Trophoblast cell (in vitro differentiated cells and primary cell): ENCODE measurements around the gene GDE1.

ENCODE experiments used
- DNase-seq, 2 donors: peaks; one replicate each; pipeline ENCODE4 v3.0.0-alpha.2; 2016
- H2AFZ ChIP-seq: 2 replicates; pipeline ENCODE4 v1.6.1; 2013; ENCODE audit warnings: low read length, moderate library complexity, mild to moderate bottlenecking; ENCODE audit not compliant: insufficient read depth, poor library complexity
- H2AK5ac ChIP-seq: 2 replicates; pipeline ENCODE4 v1.6.1; 2013; ENCODE audit warnings: mild to moderate bottlenecking, low read length
- H2BK120ac ChIP-seq: 2 replicates; pipeline ENCODE4 v1.6.1; 2013; ENCODE audit warnings: low read length, mild to moderate bottlenecking, moderate library complexity; ENCODE audit not compliant: insufficient read depth, poor library complexity
- H2BK12ac ChIP-seq: 2 replicates; pipeline ENCODE4 v1.6.1; 2013; ENCODE audit warnings: mild to moderate bottlenecking, low read length, moderate library complexity
- H2BK5ac ChIP-seq: 2 replicates; pipeline ENCODE4 v1.6.1; 2013; ENCODE audit warnings: low read length, low read depth, moderate library complexity, mild to moderate bottlenecking; ENCODE audit not compliant: poor library complexity
- H3K14ac ChIP-seq: 2 replicates; pipeline ENCODE4 v1.6.1; 2013; ENCODE audit warnings: mild to moderate bottlenecking, low read length
- H3K18ac ChIP-seq: 2 replicates; pipeline ENCODE4 v1.6.1; 2013; ENCODE audit warnings: mild to moderate bottlenecking, low read length
- H3K23ac ChIP-seq: 2 replicates; pipeline ENCODE4 v1.6.1; 2013; ENCODE audit warnings: low read length
- H3K27ac ChIP-seq: 2 replicates; pipeline ENCODE4 v1.5.1; 2013; ENCODE audit warnings: low read depth, mild to moderate bottlenecking, inconsistent platforms, low read length, moderate library complexity
- H3K27me3 ChIP-seq: 2 replicates; pipeline ENCODE4 v1.6.1; 2013; ENCODE audit warnings: inconsistent platforms, mild to moderate bottlenecking, low read length, moderate library complexity; ENCODE audit not compliant: insufficient read depth
- H3K36me3 ChIP-seq, 2 experiments: 1 replicate in 1 of 2; 2 replicates in 1 of 2; pipeline ENCODE4 v1.6.1; 2013; ENCODE audit warnings: low read length in 2 of 2, mild to moderate bottlenecking in 2 of 2, moderate library complexity in 1 of 2; ENCODE audit not compliant: insufficient read depth in 2 of 2, control insufficient read depth in 1 of 2
- H3K4ac ChIP-seq: 2 replicates; pipeline ENCODE4 v1.6.1; 2013; ENCODE audit warnings: low read depth, mild to moderate bottlenecking, low read length, moderate library complexity
- H3K4me1 ChIP-seq, 2 experiments: 1 replicate in 1 of 2; 2 replicates in 1 of 2; pipeline ENCODE4 v1.6.1; 2013; ENCODE audit warnings: low read length in 2 of 2, mild to moderate bottlenecking in 2 of 2, moderate library complexity in 1 of 2; ENCODE audit not compliant: insufficient read depth in 2 of 2, control insufficient read depth in 1 of 2
- H3K4me2 ChIP-seq: 2 replicates; pipeline ENCODE4 v1.6.1; 2013; ENCODE audit warnings: inconsistent platforms, mild to moderate bottlenecking, low read length, moderate library complexity
- H3K4me3 ChIP-seq: 2 replicates; pipeline ENCODE4 v1.5.1; 2013; ENCODE audit warnings: mild to moderate bottlenecking, low read depth, low read length, inconsistent platforms
- H3K79me1 ChIP-seq: one replicate; pipeline ENCODE4 v1.6.1; 2013; ENCODE audit warnings: low read length
- H3K79me2 ChIP-seq: 2 replicates; pipeline ENCODE4 v1.6.1; 2013; ENCODE audit warnings: low read length, mild to moderate bottlenecking; ENCODE audit not compliant: control insufficient read depth, insufficient read depth, poor library complexity
- H3K9ac ChIP-seq: 2 replicates; pipeline ENCODE4 v1.6.1; 2013; ENCODE audit warnings: mild to moderate bottlenecking, low read length
- H3K9me3 ChIP-seq: 2 replicates; pipeline ENCODE4 v1.6.1; 2013; ENCODE audit warnings: low read depth, mild to moderate bottlenecking, control low read depth, inconsistent platforms, low read length; ENCODE audit not compliant: insufficient read depth
- H4K12ac ChIP-seq: 2 replicates; pipeline ENCODE4 v1.6.1; 2013; ENCODE audit warnings: low read depth, mild to moderate bottlenecking, low read length, moderate library complexity
- H4K8ac ChIP-seq: 2 replicates; pipeline ENCODE4 v1.6.1; 2013; ENCODE audit warnings: low read depth, mild to moderate bottlenecking, low read length, moderate library complexity
- H4K91ac ChIP-seq: one replicate; pipeline ENCODE4 v1.6.1; 2013; ENCODE audit warnings: low read depth, mild to moderate bottlenecking, low read length, moderate library complexity
- WGBS: extraction: QIAGEN DNeasy Blood & Tissue Kit; methylation state at CpG from one replicate; pipeline ENCODE4 v1.1.7; 2013; ENCODE audit warnings: missing lambda C conversion rate; ENCODE audit not compliant: insufficient read length, insufficient coverage; ENCODE audit errors: extremely low coverage; 5-methylcytosine and 5-hydroxymethylcytosine counted together

The GDE1 gene

DNA sequence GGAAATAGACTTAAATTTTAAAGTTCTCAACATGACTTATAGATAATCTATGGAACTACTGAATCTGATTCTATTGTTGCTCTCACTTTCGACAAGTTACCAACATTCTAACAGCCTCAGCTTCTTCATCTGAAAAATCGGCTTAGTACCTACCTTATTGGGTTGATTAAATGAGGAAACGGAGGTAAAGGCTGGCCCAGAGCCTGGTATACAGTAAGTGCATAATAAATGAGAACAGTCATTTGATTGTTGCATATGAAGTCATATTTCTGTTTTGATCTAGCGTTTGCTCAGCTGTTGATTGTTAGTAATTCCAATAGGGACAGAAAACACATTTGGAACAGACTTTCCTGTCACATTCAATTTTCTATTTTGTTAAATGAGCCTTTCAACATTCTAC, 38.2 kb upstream of the GDE1 start:
- Histone ChIP-seq H3K23ac (no peak overlapping the region), H4K8ac (no peak overlapping the region), H3K4me3 (no peak overlapping the region), H3K79me2 (no peaks in the 10 kb centered on the region), H4K12ac (no peak overlapping the region), H3K79me1 (peaks cover 4% of the 10 kb centered on the region), H2BK120ac (no peak overlapping the region), H3K27me3 (no peaks in the 10 kb centered on the region), H4K91ac (no peak overlapping the region), H2BK12ac (no peak overlapping the region), H3K27ac (no peak overlapping the region), H2AFZ (no peak overlapping the region), H3K9ac (no peak overlapping the region), H3K4me2 (no peak overlapping the region), H3K36me3 (peaks cover 3 to 7% of the 10 kb centered on the region in 2 experiments), H2BK5ac (no peak overlapping the region), H3K4ac (no peak overlapping the region), H2AK5ac (no peak overlapping the region), H3K14ac (no peak overlapping the region), H3K4me1 (peaks cover 3 to 5% of the 10 kb centered on the region in 2 experiments), H3K18ac (no peak overlapping the region), H3K9me3 (no peaks in the 10 kb centered on the region)
- no peak for DNase-seq
- no CpG with 5 or more reads among the region's 4 CpGs for WGBS

DNA sequence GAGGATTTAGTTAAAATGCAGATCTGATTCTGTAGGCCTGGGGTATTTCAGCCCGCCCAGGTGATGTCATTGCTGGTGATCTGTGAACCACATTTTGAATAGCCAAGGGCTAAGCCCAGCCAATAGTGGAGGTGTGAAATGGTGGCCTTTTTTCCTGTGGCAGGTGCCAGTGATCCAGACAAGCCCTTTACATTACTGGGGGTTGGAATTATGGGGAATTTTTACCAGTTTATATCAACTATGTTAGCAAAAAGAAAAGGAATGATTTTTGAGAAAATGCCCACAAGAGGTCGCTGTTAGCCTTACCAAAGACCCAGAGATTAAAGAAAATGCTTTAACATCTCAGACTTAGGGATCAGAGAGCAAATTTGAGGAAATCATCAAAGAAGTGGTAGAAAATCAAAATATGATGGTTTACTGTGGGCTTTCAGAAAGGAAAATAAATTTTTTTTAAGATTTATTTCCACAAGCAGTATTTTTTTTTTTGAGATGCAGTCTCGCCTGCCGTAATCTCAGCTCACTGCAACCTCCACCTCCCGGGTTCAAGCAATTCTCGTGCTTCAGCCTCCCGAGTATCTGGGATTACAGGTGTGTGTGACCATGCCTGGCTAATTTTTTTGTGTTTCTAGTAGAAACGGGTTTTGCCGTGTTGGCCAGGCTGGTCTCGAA, 37.5 kb upstream of the GDE1 start:
- no peaks in the 10 kb centered on the region for H3K79me2 ChIP-seq
- H2BK5ac ChIP-seq: no peak overlapping the region
- no peak overlapping the region for H2BK12ac ChIP-seq
- H3K4me2 ChIP-seq: no peak overlapping the region
- H3K23ac ChIP-seq: no peak overlapping the region
- H4K12ac ChIP-seq: no peak overlapping the region
- H3K9ac ChIP-seq: no peak overlapping the region
- DNase-seq: peak in 1 of 2 donors; percentile 83
- H3K27ac ChIP-seq: no peak overlapping the region
- WGBS: no CpG with 5 or more reads among the region's 10 CpGs
- H2BK120ac ChIP-seq: no peak overlapping the region
- H3K14ac ChIP-seq: no peak overlapping the region
- no peak overlapping the region for H4K8ac ChIP-seq
- H3K79me1 ChIP-seq: peaks cover 4% of the 10 kb centered on the region
- peaks cover 0 to 3% of the 10 kb centered on the region in 2 experiments for H3K36me3 ChIP-seq
- peaks cover 3 to 5% of the 10 kb centered on the region in 2 experiments for H3K4me1 ChIP-seq
- H3K4me3 ChIP-seq: no peak overlapping the region
- H3K9me3 ChIP-seq: no peaks in the 10 kb centered on the region
- H3K4ac ChIP-seq: no peak overlapping the region
- no peak overlapping the region for H2AK5ac ChIP-seq
- no peak overlapping the region for H4K91ac ChIP-seq
- no peak overlapping the region for H3K18ac ChIP-seq
- no peak overlapping the region for H2AFZ ChIP-seq
- H3K27me3 ChIP-seq: no peaks in the 10 kb centered on the region

DNA sequence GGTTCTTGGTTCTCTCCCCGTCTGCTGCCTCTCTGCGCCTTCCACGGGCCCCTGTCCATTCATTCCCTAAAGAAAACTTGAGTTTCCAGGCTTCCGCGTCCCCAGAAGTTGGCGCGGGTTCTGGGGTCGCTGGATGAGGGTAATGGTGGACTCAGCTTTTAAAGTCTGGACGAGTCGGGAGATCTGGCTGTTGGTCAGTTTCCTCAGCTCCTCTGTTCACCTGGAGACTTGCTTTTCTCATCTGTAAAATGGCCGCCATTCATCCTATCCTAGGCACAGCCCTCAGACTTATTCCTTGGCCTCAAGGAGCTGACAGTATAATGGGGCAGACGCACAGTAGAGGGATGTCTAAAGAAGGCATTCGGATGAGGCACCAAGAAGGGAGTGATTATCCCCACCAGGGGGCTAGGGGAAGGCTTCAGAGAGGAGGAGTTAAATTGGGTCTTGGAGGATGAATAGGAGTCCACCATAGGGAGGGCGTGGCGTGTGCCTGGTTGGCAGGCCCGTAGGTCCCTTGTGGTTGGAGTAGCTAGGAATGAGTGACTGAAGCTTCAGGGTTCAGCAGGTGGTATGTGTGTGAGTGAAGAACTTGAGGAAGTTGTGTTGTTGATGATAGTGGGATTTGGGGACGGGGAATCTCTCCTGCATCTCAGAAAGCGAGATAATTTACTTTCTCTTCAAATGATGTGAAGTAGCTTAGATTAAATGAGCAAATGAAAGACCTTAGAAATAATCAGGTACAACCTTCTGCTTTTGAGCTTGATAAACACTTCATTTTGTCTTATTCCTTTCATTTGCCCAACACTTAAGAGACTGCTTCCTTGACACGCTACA, 34.3 kb upstream of the GDE1 start:
- Histone ChIP-seq H3K4me2 (peak overlapping the region; percentile 64), H3K79me2 (no peaks in the 10 kb centered on the region), H3K36me3 (no peaks in the 10 kb centered on the region), H3K9me3 (no peaks in the 10 kb centered on the region), H4K12ac (peak overlapping the region; percentile 26), H2BK120ac (peak overlapping the region; percentile 12), H3K27ac (peak overlapping the region; percentile 46), H3K79me1 (peaks cover 4% of the 10 kb centered on the region), H3K4me3 (peak overlapping the region; percentile 82), H2BK12ac (no peak overlapping the region), H2BK5ac (peak overlapping the region; percentile 2), H4K91ac (peak overlapping the region; percentile 64), H3K27me3 (no peaks in the 10 kb centered on the region), H3K23ac (no peak overlapping the region), H4K8ac (peak overlapping the region; percentile 53), H3K18ac (peak overlapping the region; percentile 12), H2AFZ (peak overlapping the region; percentile 70), H3K4ac (peak overlapping the region; percentile 55), H3K4me1 (peaks cover 3 to 7% of the 10 kb centered on the region in 2 experiments), H2AK5ac (peak overlapping the region; percentile 13), H3K14ac (peak overlapping the region; percentile 10), H3K9ac (peak overlapping the region; percentile 87)
- no CpG with 5 or more reads among the region's 19 CpGs for WGBS
- DNase-seq: peak; percentile 77 to 82

DNA sequence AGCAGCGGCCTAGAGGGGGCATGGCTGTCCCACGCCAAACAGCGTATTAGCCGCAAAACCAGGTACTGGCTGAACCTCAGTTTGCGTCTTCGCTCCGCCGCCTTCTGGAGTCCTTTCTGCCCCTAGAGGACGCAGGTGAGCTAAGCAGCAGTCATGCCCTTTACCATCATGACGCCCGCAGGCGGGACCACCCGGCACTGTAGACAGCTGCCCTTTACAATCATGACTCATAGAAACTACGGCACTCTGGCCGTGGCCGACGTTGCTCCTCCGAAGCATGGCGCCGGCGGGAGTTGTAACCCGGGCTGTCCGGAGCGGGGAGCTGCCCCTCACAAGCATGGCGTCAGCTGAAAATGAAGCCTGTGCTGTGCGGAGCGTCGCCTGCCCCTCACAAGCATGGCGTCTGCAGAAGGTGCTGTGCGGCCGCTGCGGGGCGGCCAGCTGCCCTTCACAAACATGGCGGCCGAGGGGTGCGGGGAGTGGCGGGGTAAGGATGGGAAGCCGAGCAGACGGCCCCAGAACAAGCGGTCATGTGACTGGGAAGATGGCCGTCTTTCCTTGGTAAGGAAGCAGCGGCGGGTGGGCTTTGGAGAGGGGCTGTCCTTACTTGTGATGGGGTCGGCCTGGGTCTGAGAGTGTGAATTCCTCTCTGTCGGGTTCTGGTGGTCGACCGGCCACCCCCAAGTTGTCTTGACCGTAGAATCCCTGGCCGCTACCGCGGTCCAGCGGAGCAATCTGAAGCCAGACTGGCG, 33.5 kb upstream of the GDE1 start, which contains the start of gene VPS35L:
Gene VPS35L, plus strand, starts transcription at position 518 of the 752 bp plus-strand sequence. Its CDS starts 27 bp downstream, at position 545.
- DNase-seq: peak; percentile 100
- peak within 1 kb of the TSS; percentile 13 for H2AK5ac ChIP-seq
- peak within 1 kb of the TSS; percentile 68 for H4K12ac ChIP-seq
- H3K23ac ChIP-seq: no peak within 1 kb of the TSS
- peak within 1 kb of the TSS; percentile 82 for H3K4me3 ChIP-seq
- whole genome bisulfite sequencing: no CpG with 5 or more reads among the region's 53 CpGs
- H4K8ac ChIP-seq: peak within 1 kb of the TSS; percentile 90
- peak within 1 kb of the TSS; percentile 53 for H3K18ac ChIP-seq
- H3K9ac ChIP-seq: peak within 1 kb of the TSS; percentile 87
- peak within 1 kb of the TSS; percentile 76 for H3K27ac ChIP-seq
- H3K27me3 ChIP-seq: no peaks in the 10 kb centered on the region
- peak within 1 kb of the TSS; percentile 88 for H3K14ac ChIP-seq
- peak within 1 kb of the TSS; percentile 74 for H4K91ac ChIP-seq
- peaks cover 3 to 7% of the 10 kb centered on the region in 2 experiments for H3K4me1 ChIP-seq
- H2BK12ac ChIP-seq: peak within 1 kb of the TSS; percentile 31
- no peaks in the 10 kb centered on the region for H3K36me3 ChIP-seq
- H3K4me2 ChIP-seq: peak within 1 kb of the TSS; percentile 73
- H2AFZ ChIP-seq: peak within 1 kb of the TSS; percentile 70
- H2BK120ac ChIP-seq: peak within 1 kb of the TSS; percentile 78
- no peaks in the 10 kb centered on the region for H3K9me3 ChIP-seq
- H3K79me1 ChIP-seq: peaks cover 4% of the 10 kb centered on the region
- H3K79me2 ChIP-seq: no peaks in the 10 kb centered on the region
- H2BK5ac ChIP-seq: peak within 1 kb of the TSS; percentile 65
- H3K4ac ChIP-seq: peak within 1 kb of the TSS; percentile 55
